ENCODE data around the gene SHD. TPM values are rescaled to one million over a fixed set of nuclear protein-coding genes. Genes with fewer than 3 reads are reported as not detected.

The SHD gene
- total and polyA plus RNA-seq, 9 of the 15 experiments (the other 6 are each of a cell fraction or from before 2014, with no cell fraction given), result 0.05 to 0.62 (median 0.15) TPM; not detected in 5

DNA sequence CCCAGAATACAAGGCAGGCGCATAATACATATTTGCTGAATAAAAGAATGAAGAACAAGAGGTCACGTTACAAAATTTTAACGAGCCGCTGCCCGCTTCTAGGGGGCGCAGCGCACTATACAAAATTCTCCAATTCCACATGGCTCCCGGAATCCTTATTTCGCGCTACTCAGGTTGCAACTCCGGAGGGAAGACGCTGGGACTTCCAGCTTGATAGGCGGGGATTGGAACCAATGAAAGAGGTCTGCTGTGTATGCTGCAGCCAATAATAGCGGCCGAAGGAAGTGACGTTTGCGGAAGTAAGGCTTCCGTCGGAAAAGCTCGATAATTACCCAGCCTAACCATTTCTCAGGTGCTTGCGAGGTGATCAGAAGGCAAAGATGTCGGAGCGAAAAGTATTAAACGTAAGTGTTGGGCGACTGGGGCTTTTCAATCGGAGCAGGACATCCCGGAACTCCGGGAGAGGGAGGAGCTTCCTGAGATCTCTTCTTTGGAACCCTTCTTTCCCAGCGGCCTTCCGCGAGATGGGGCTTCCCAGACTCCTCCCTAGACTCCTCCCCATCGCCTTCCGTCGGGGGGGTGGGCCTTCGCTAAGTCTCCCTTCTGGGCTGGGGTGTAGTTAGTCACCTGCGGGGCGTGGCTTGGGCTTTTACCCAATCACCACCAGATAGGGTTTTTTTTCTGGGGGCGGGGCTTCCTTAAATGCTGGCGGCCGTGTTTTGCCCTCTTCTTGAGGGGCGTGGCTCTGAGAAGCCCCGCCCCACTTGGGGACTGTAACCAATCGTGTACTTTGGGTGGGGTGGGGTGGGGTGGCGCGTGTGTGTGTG is 32.1 kb upstream of the SHD start, which contains the start of gene YJU2 (continued):
- peak; percentile 48; the same call in 1 of the 2 replicates for TF ChIP-seq ATF3 (IDR thresholded peaks at IDR 0.05)
- TF ChIP-seq ATF3 (CRISPR knock-in tag; conservative IDR thresholded peaks at IDR 0.05), result peak; percentile 83
- TF ChIP-seq ZNF384 (IDR thresholded peaks at IDR 0.05; ENCODE audit: low read depth, low read length), result peak; percentile 95
- TF ChIP-seq SREBF2 (CRISPR knock-in tag; IDR thresholded peaks at IDR 0.05), result no peak
- peak; percentile 80 for TF ChIP-seq ZNF589 (CRISPR knock-in tag; IDR thresholded peaks at IDR 0.05; ENCODE audit: low read depth)
- TF ChIP-seq, protein P1, sequence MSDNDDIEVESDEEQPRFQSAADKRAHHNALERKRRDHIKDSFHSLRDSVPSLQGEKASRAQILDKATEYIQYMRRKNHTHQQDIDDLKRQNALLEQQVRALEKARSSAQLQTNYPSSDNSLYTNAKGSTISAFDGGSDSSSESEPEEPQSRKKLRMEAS (CRISPR knock-in tag; IDR thresholded peaks at IDR 0.05), result peak; percentile 74; the same call in 1 of the 2 replicates
- peak; percentile 79 for TF ChIP-seq ZNF24 (IDR thresholded peaks at IDR 0.05)
- TF ChIP-seq PTBP1 (IDR thresholded peaks at IDR 0.05; ENCODE audit: low read depth, low read length), result no peak
- peak; percentile 77 for TF ChIP-seq AFF4 (CRISPR knock-in tag; IDR thresholded peaks at IDR 0.05)
- peak; percentile 68; the same call in 1 of the 2 replicates for TF ChIP-seq BCOR (IDR thresholded peaks at IDR 0.05)
- peak; percentile 100 for TF ChIP-seq MBD2 (IDR thresholded peaks at IDR 0.05; ENCODE audit: borderline replicate concordance, low read depth)
- TF ChIP-seq TAF9B (IDR thresholded peaks at IDR 0.05; ENCODE audit: partially characterized antibody), result peak; percentile 85
- TF ChIP-seq CREM (IDR thresholded peaks at IDR 0.05; ENCODE audit: low read depth), result peak; percentile 97
- peak; percentile 99 for TF ChIP-seq PHF20 (IDR thresholded peaks at IDR 0.05; ENCODE audit: partially characterized antibody)
- TF ChIP-seq PHB (CRISPR knock-in tag; IDR thresholded peaks at IDR 0.05), result no peak
- TF ChIP-seq ZBTB2 (IDR thresholded peaks at IDR 0.05), result no peak
- TF ChIP-seq C11orf30 (IDR thresholded peaks at IDR 0.05; ENCODE audit: low read depth), result peak; percentile 99
- peak; percentile 98 for TF ChIP-seq DIDO1 (tag; IDR thresholded peaks at IDR 0.05; ENCODE audit: low read depth)
- peak; percentile 92 for TF ChIP-seq ELF4 (CRISPR knock-in tag; IDR thresholded peaks at IDR 0.05)
- peak; percentile 27; the same call in 1 of the 2 replicates for TF ChIP-seq ZNF76 (CRISPR knock-in tag; IDR thresholded peaks at IDR 0.05; ENCODE audit: borderline replicate concordance)
- TF ChIP-seq GMEB1 (CRISPR knock-in tag; IDR thresholded peaks at IDR 0.05), result peak; percentile 45
- TF ChIP-seq HDAC2 (IDR thresholded peaks at IDR 0.05), result peak; percentile 67
